DND-41 (cell line): Measurements from ENCODE around the gene PGM5.
"Not testable (repeated sequence)": the region's sequence is repeated elsewhere in the genome, so short reads cannot be mapped to it uniquely, and the experiment has no call there.

Experiments used
- CTCF ChIP-seq: IDR thresholded peaks from 2 replicates; pipeline ENCODE4 v1.5.1; 2012; ENCODE audit warnings: borderline replicate concordance, low read length, moderate library complexity, mild to moderate bottlenecking; ENCODE audit not compliant: poor library complexity, severe bottlenecking; ENCODE audit errors: extremely low read depth
- EZH2 ChIP-seq: IDR thresholded peaks from 3 replicates; pipeline ENCODE4 v1.6.1; 2012; ENCODE audit warnings: borderline replicate concordance, low read depth, mild to moderate bottlenecking, moderate library complexity, low read length, inconsistent platforms; ENCODE audit not compliant: severe bottlenecking

GRCh38 chr9:68396411-68397094 lies 40.1 kb downstream of the PGM5 start:
- TF ChIP-seq CTCF, EZH2: not testable (repeated sequence)
